Uterus (tissue), 2 donors: ENCODE results near the gene TMEM184B.

Source experiments
- CTCF ChIP-seq, 4 experiments: fragments of 200-600 bp in 2 of 4; fragments of 450-650 bp in 2 of 4; sonication (generic) in 2 of 4; IDR thresholded peaks; one replicate each; pipeline ENCODE4 v1.5.1; 2016 to 2019; ENCODE audit warnings: antibody characterized with exemption in 4 of 4, mild to moderate bottlenecking in 2 of 4, moderate library complexity in 1 of 4
- POLR2A ChIP-seq, 2 donors: fragments of 450-650 bp; IDR thresholded peaks; one replicate each; pipeline ENCODE4 v1.6.1; 2016; ENCODE audit warnings: antibody characterized with exemption in 2 of 2, mild to moderate bottlenecking in 1 of 2, moderate library complexity in 1 of 2

GRCh38 chr22:38294193-38294592, 21.4 kb upstream of the TMEM184B start:
- TF ChIP-seq POLR2A (IDR thresholded peaks at IDR 0.05) (no peak), CTCF (IDR thresholded peaks at IDR 0.05) (no peak)
